ENCODE data around the gene NEMP1.

DNA sequence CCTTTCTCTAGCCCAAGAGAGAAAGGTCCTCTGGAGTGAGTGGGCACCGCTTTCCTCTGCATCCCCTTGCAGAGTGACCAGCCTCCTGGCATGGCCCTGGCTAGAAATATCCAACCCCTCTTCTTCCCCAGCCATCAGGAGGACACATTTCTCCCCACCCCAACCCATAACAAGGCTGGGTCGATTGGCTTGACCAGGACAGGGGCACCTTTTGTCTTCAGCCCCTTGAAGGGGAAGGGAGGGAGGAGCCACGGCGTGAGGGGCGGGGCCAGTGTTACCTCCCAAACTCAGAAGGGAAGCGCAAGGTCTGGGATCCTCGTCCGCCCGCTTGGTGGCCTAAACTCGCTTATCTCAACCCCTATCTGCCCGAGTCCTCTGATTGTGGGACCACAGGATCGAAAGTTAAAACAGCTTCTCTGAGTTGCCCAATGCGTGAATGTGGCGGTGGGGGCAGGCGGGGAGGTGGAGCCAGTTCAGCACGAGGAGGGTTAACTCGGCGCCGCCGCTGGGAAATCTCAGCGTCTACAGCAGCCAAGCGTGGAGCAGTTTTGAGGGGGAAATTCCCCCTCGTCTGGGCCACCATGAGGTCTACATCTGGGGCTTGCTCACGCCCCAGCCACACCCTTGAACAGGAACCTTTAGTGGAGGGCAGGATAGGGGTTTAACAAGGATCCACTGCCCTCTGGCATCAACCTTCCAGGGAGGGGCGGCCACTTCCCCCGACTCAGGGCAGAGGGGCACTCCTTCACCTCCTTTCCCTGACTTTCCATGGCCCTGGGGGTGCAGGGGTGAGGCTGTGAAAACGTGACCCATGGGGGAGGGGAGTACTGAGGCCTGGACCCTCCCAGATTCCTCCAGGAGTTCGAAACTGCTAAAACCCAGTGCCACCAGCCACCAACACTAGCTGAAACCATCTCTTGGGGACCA lies 31.8 kb upstream of the NEMP1 start:
- TF ChIP-seq CTCF (IDR thresholded peaks at IDR 0.05; ENCODE audit: low read depth, low read length, missing input control): no peak
- peak in 1 of 2 donors; percentile 34 for TF ChIP-seq RXRA (IDR thresholded peaks at IDR 0.05)
- TF ChIP-seq, protein P1, sequence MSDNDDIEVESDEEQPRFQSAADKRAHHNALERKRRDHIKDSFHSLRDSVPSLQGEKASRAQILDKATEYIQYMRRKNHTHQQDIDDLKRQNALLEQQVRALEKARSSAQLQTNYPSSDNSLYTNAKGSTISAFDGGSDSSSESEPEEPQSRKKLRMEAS (IDR thresholded peaks at IDR 0.05): no peak
- no peak for TF ChIP-seq JUND (IDR thresholded peaks at IDR 0.05)
- TF ChIP-seq REST (IDR thresholded peaks at IDR 0.05): no peak
- TF ChIP-seq EGR1 (IDR thresholded peaks at IDR 0.05; ENCODE audit: low read depth in 2 of 2): peak in 1 of 2 donors; percentile 29
- TF ChIP-seq, protein P2, sequence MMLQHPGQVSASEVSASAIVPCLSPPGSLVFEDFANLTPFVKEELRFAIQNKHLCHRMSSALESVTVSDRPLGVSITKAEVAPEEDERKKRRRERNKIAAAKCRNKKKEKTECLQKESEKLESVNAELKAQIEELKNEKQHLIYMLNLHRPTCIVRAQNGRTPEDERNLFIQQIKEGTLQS (IDR thresholded peaks at IDR 0.05): no peak
- no peak for TF ChIP-seq YY1 (IDR thresholded peaks at IDR 0.05)
- TF ChIP-seq NR2F2 (IDR thresholded peaks at IDR 0.05): peak; percentile 11
- no peak for TF ChIP-seq FOXA2 (IDR thresholded peaks at IDR 0.05)
- TF ChIP-seq SP1 (IDR thresholded peaks at IDR 0.05): peak; percentile 21
- no peak for TF ChIP-seq TAF1 (conservative IDR thresholded peaks at IDR 0.05)

All from liver (tissue), 3 donors.